ENCODE results near the gene GLCCI1. TPM values are rescaled to one million over a fixed set of nuclear protein-coding genes. Genes with fewer than 3 reads are reported as not detected.

GLCCI1 gene
- total and polyA plus RNA-seq, 10 of the 15 experiments (the other 5 are each of a cell fraction or from before 2014, with no cell fraction given), result 12.6 to 92.0 (median 27.6) TPM

- Histone ChIP-seq H3K27ac (ENCODE audit: control insufficient read depth, insufficient read depth) (no peak overlapping the region), H3K36me3 (ENCODE audit: control insufficient read depth in 2 of 2, insufficient read depth in 2 of 2, low read length in 1 of 2) (no peaks in the 10 kb centered on the region), H3K79me2 (ENCODE audit: control insufficient read depth, insufficient read depth, low read length) (no peaks in the 10 kb centered on the region; the same call in 1 of the 2 replicates), H3K27me3 (replicated peaks in 1 of 2; ENCODE audit: control insufficient read depth in 2 of 2, insufficient read depth in 2 of 2, low read length in 1 of 2) (no peaks in the 10 kb centered on the region), H4K20me1 (ENCODE audit: control insufficient read depth, insufficient read depth) (no peaks in the 10 kb centered on the region), H3K4me1 (ENCODE audit: control insufficient read depth, insufficient read depth, low read length) (peaks cover 50% of the 10 kb centered on the region), H3K4me2 (ENCODE audit: control insufficient read depth, insufficient read depth) (peak overlapping the region; percentile 67), H3K4me3 (no peak overlapping the region), H2AFZ (ENCODE audit: control insufficient read depth, low read depth, low read length) (peak overlapping the region; percentile 18), H3K9me3 (replicated peaks; ENCODE audit: control insufficient read depth, insufficient read depth, low read length) (peaks cover 3% of the 10 kb centered on the region), H3K9ac (ENCODE audit: control insufficient read depth, insufficient read depth, low read length) (no peak overlapping the region)
- ChIA-PET CTCF (interaction anchor here (0.6 to 1.2 kb wide), 2 partner anchors 40 to 158 kb away, joined by 3 read pairs; no protein-coding TSS in a partner anchor), SMC1A (ENCODE audit: uncharacterized antibody, unreplicated experiment) (interaction anchor here (0.6 to 1.0 kb wide), 2 partner anchors 47 to 102 kb away, joined by 3 to 4 read pairs; no protein-coding TSS in a partner anchor), RAD21 (ENCODE audit: unreplicated experiment) (interaction anchor here (0.5 to 0.7 kb wide), 2 partner anchors 22 to 241 kb away, joined by 3 read pairs; no protein-coding TSS in a partner anchor), POLR2A (no interaction called here)
- DNase-seq (ENCODE audit: low read depth, low spot score), result no peak
- no peak for ATAC-seq
- FAIRE-seq, result no peak
- intact Hi-C loops (cut with micrococcal nuclease; ENCODE audit: unreplicated experiment) (no loop called here), in situ Hi-C loops (cut with MboI) (no loop called here)
- 92% methylated on average over 7 of the region's 7 CpGs for WGBS (ENCODE audit: insufficient coverage, insufficient replicate concordance, low lambda C conversion rate, missing lambda C conversion rate)
- BruUV-seq (replicated peaks), result no TSS peak
- no peak for TF ChIP-seq HDAC2 (IDR thresholded peaks at IDR 0.05)
- no peak for TF ChIP-seq TCF7 (IDR thresholded peaks at IDR 0.05; ENCODE audit: borderline replicate concordance)
Observed at GRCh38 chr7:7922684-7923385, 45.8 kb upstream of the GLCCI1 start.

- H3K27me3 ChIP-seq (replicated peaks in 1 of 2; ENCODE audit: control insufficient read depth in 2 of 2, insufficient read depth in 2 of 2, low read length in 1 of 2), result no peaks in the 10 kb centered on the region
- peaks cover 3% of the 10 kb centered on the region for H3K9me3 ChIP-seq (replicated peaks; ENCODE audit: control insufficient read depth, insufficient read depth, low read length)
- no peak overlapping the region for H3K9ac ChIP-seq (ENCODE audit: control insufficient read depth, insufficient read depth, low read length)
- no peak overlapping the region for H2AFZ ChIP-seq (ENCODE audit: control insufficient read depth, low read depth, low read length)
- ChIA-PET POLR2A (interaction anchor here (1.2 kb wide), 1 partner anchor 21 kb away, joined by 3 read pairs; no protein-coding TSS in a partner anchor), RAD21 (ENCODE audit: unreplicated experiment) (interaction anchor here (0.7 kb wide), 1 partner anchor 242 kb away, joined by 3 read pairs; no protein-coding TSS in a partner anchor), SMC1A (ENCODE audit: uncharacterized antibody, unreplicated experiment) (interaction anchor here (0.6 to 1.8 kb wide), 3 partner anchors 20 to 266 kb away, joined by 3 to 7 read pairs (median 4); no protein-coding TSS in a partner anchor), CTCF (no interaction called here)
- WGBS (ENCODE audit: insufficient coverage, insufficient replicate concordance, low lambda C conversion rate, missing lambda C conversion rate), result 78% methylated on average over 1 of the region's 1 CpG
- in situ Hi-C loops (cut with MboI), result no loop called here
- intact Hi-C loops (cut with micrococcal nuclease; ENCODE audit: unreplicated experiment), result no loop called here
- no peaks in the 10 kb centered on the region for H4K20me1 ChIP-seq (ENCODE audit: control insufficient read depth, insufficient read depth)
- no peak for DNase-seq (ENCODE audit: low read depth, low spot score)
- H3K4me3 ChIP-seq, result no peak overlapping the region
- peaks cover 44% of the 10 kb centered on the region for H3K4me1 ChIP-seq (ENCODE audit: control insufficient read depth, insufficient read depth, low read length)
- no peaks in the 10 kb centered on the region for H3K36me3 ChIP-seq (ENCODE audit: control insufficient read depth in 2 of 2, insufficient read depth in 2 of 2, low read length in 1 of 2)
- H3K4me2 ChIP-seq (ENCODE audit: control insufficient read depth, insufficient read depth), result peak overlapping the region; percentile 4; the same call in 1 of the 2 replicates
- TF ChIP-seq CREM (IDR thresholded peaks at IDR 0.05; ENCODE audit: low read depth) (no peak), RUNX3 (IDR thresholded peaks at IDR 0.05; ENCODE audit: low read length) (peak; percentile 51)
- FAIRE-seq, result no peak
- BruUV-seq (replicated peaks), result no TSS peak
- no peaks in the 10 kb centered on the region; the same call in 1 of the 2 replicates for H3K79me2 ChIP-seq (ENCODE audit: control insufficient read depth, insufficient read depth, low read length)
- no peak for ATAC-seq
- H3K27ac ChIP-seq (ENCODE audit: control insufficient read depth, insufficient read depth), result no peak overlapping the region
Observed at GRCh38 chr7:7923818-7924217, 44.8 kb upstream of the GLCCI1 start.
